ENCODE data around the gene LARGE1. TPM values are rescaled to one million over a fixed set of nuclear protein-coding genes. Genes with fewer than 3 reads are reported as not detected.

Gene LARGE1
- total and polyA plus RNA-seq, 2 of the 8 experiments (the other 6 are each of a cell fraction or from before 2014, with no cell fraction given): 43.7 to 83.0 TPM

GRCh38 chr22:33706100-33706499 is 214.2 kb downstream of the LARGE1 start (continued):
- peak; percentile 15 to 41 (median 34); a peak in 3 of 4 replicates for TF ChIP-seq CTCF (IDR thresholded peaks at IDR 0.05; ENCODE audit: control extremely low read depth in 1 of 3, insufficient read depth in 1 of 3, low read depth in 1 of 3, low read length in 3 of 3)
- no peak for TF ChIP-seq SIRT6 (IDR thresholded peaks at IDR 0.05; ENCODE audit: low read length)
- TF ChIP-seq CHD7 (IDR thresholded peaks at IDR 0.05; ENCODE audit: insufficient replicate concordance, low read length): no peak
- no peak for TF ChIP-seq SUZ12 (IDR thresholded peaks at IDR 0.05; ENCODE audit: low read length)
